AG08396 (cell line): ENCODE results near the gene DGKG.

Experiments used
- DNase-seq: peaks from one replicate; pipeline ENCODE4 v3.0.0; 2012; ENCODE audit warnings: low spot score, mixed read lengths

Gene DGKG

GRCh38 chr3:186143250-186143649 lies 218.8 kb downstream of the DGKG start:
- no peak for DNase-seq

- no peak for DNase-seq
These were observed 219.6 kb downstream of the DGKG start for GRCh38 chr3:186142393-186142932.

- no peak for DNase-seq
These were observed 220.2 kb downstream of the DGKG start for GRCh38 chr3:186141790-186142189.

GRCh38 chr3:186138272-186138981 lies 223.6 kb downstream of the DGKG start:
- DNase-seq: no peak

- DNase-seq: no peak
These were observed 224.9 kb downstream of the DGKG start for GRCh38 chr3:186137051-186137685.

- DNase-seq: no peak
These were observed 228.1 kb downstream of the DGKG start for GRCh38 chr3:186133980-186134379.

GRCh38 chr3:186132487-186132886 lies 229.5 kb downstream of the DGKG start:
- no peak for DNase-seq

GRCh38 chr3:186129206-186129605 lies 232.8 kb downstream of the DGKG start:
- DNase-seq: no peak

GRCh38 chr3:186128158-186128557 lies 233.9 kb downstream of the DGKG start:
- DNase-seq: no peak

GRCh38 chr3:186127463-186127862 lies 234.6 kb downstream of the DGKG start:
- DNase-seq: no peak

GRCh38 chr3:186125118-186125517 lies 236.9 kb downstream of the DGKG start:
- DNase-seq: no peak

- DNase-seq: no peak
These were observed 237.4 kb downstream of the DGKG start for GRCh38 chr3:186124592-186124991.

GRCh38 chr3:186123012-186123411 lies 239.0 kb downstream of the DGKG start:
- DNase-seq: no peak

GRCh38 chr3:186121968-186122367 lies 240.1 kb downstream of the DGKG start:
- DNase-seq: no peak

GRCh38 chr3:186121278-186121677 lies 240.8 kb downstream of the DGKG start:
- no peak for DNase-seq

GRCh38 chr3:186119499-186119898 lies 242.5 kb downstream of the DGKG start:
- no peak for DNase-seq

GRCh38 chr3:186118692-186119091 lies 243.3 kb downstream of the DGKG start:
- no peak for DNase-seq

- no peak for DNase-seq
These were observed 244.4 kb downstream of the DGKG start for GRCh38 chr3:186117521-186118134.

GRCh38 chr3:186115239-186115996 lies 246.6 kb downstream of the DGKG start:
- no peak for DNase-seq

- DNase-seq: no peak
These were observed 250.8 kb downstream of the DGKG start for GRCh38 chr3:186110975-186111974.
